ENCODE measurements around the gene PGLYRP4.

PGLYRP4 gene

DNA sequence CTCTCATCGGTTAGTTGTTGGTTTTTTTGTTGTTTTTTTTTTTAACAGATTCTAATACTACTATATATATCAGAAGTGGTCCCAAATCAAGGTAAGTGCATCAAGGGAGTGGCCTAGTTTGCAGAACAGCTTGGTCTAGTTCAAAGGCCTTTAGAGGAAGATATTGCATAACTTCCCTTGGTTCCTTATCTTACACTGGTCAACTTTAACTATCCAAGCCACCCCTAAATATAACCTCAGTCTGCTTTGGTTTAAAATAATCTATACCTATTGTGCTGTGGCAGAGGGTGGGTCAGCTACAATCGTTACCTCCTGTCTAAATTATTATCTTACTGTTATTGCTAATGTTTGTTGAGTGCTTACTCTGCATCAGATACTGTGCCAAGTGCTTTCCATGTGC, 19.9 kb upstream of the PGLYRP4 start:
- H2AFZ ChIP-seq (ENCODE audit: low read length), result no peak overlapping the region
- no peak overlapping the region for H3K4me2 ChIP-seq (ENCODE audit: low read depth, low read length, poor library complexity, severe bottlenecking)
- H3K9me3 ChIP-seq (ENCODE audit: insufficient read depth, low read depth, low read length), result no peaks in the 10 kb centered on the region
- no peak for TF ChIP-seq EZH2phosphoT487 (IDR thresholded peaks at IDR 0.05; ENCODE audit: borderline replicate concordance)
- TF ChIP-seq, protein P1, sequence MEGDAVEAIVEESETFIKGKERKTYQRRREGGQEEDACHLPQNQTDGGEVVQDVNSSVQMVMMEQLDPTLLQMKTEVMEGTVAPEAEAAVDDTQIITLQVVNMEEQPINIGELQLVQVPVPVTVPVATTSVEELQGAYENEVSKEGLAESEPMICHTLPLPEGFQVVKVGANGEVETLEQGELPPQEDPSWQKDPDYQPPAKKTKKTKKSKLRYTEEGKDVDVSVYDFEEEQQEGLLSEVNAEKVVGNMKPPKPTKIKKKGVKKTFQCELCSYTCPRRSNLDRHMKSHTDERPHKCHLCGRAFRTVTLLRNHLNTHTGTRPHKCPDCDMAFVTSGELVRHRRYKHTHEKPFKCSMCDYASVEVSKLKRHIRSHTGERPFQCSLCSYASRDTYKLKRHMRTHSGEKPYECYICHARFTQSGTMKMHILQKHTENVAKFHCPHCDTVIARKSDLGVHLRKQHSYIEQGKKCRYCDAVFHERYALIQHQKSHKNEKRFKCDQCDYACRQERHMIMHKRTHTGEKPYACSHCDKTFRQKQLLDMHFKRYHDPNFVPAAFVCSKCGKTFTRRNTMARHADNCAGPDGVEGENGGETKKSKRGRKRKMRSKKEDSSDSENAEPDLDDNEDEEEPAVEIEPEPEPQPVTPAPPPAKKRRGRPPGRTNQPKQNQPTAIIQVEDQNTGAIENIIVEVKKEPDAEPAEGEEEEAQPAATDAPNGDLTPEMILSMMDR (conservative IDR thresholded peaks at IDR 0.05; ENCODE audit: low read length), result no peak
- H3K79me2 ChIP-seq (ENCODE audit: insufficient read depth, low read length), result no peaks in the 10 kb centered on the region
- H3K9ac ChIP-seq (ENCODE audit: low read depth, low read length, poor library complexity, severe bottlenecking), result no peak overlapping the region
- H3K27me3 ChIP-seq (ENCODE audit: insufficient read depth, low read length, poor library complexity, severe bottlenecking), result peaks cover 7% of the 10 kb centered on the region
- H3F3A ChIP-seq (ENCODE audit: low read depth), result no peaks in the 10 kb centered on the region
- no peaks in the 10 kb centered on the region for H3K36me3 ChIP-seq (ENCODE audit: insufficient read depth, low read length)
- H3K4me3 ChIP-seq (ENCODE audit: low read length, poor library complexity, severe bottlenecking), result no peak overlapping the region
- no peaks in the 10 kb centered on the region for H3K9me2 ChIP-seq (replicated peaks; ENCODE audit: low read depth, low read length)
- H3K4me1 ChIP-seq (ENCODE audit: insufficient read depth, low read length, poor library complexity, severe bottlenecking), result no peaks in the 10 kb centered on the region
- no peaks in the 10 kb centered on the region for H4K20me1 ChIP-seq (ENCODE audit: insufficient read depth, low read length, poor library complexity, severe bottlenecking)

DNA sequence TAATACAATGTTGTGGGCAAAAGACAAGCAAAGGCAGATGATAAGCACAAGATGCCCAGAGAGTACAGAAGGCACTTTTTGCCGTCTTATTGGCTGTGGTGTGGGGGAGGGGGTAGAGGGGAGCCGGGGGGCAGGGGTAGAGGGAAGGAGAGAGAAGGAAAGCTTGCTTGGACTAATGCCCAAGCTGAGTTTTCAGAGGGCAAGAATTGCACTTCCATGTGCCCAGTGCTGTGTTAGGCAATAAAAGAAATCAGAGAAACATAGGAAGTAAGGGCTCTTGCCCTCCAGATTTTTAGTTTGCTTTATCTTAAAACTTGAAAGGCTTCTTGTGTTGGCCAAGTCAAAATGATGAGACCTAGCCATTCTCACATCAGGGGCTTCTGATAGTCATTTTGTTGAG, 18.4 kb upstream of the PGLYRP4 start:
- TF ChIP-seq EZH2phosphoT487 (IDR thresholded peaks at IDR 0.05; ENCODE audit: borderline replicate concordance), result no peak
- TF ChIP-seq, protein P1 (conservative IDR thresholded peaks at IDR 0.05; ENCODE audit: low read length), result no peak
- Histone ChIP-seq H3K36me3 (ENCODE audit: insufficient read depth, low read length) (no peaks in the 10 kb centered on the region), H3K27me3 (ENCODE audit: insufficient read depth, low read length, poor library complexity, severe bottlenecking) (peaks cover 7% of the 10 kb centered on the region), H3K4me3 (ENCODE audit: low read length, poor library complexity, severe bottlenecking) (no peak overlapping the region), H3K9me2 (replicated peaks; ENCODE audit: low read depth, low read length) (no peaks in the 10 kb centered on the region), H3K4me2 (ENCODE audit: low read depth, low read length, poor library complexity, severe bottlenecking) (no peak overlapping the region), H3K4me1 (ENCODE audit: insufficient read depth, low read length, poor library complexity, severe bottlenecking) (no peaks in the 10 kb centered on the region), H3K9me3 (ENCODE audit: insufficient read depth, low read depth, low read length) (no peaks in the 10 kb centered on the region), H3K9ac (ENCODE audit: low read depth, low read length, poor library complexity, severe bottlenecking) (no peak overlapping the region), H3F3A (ENCODE audit: low read depth) (no peaks in the 10 kb centered on the region), H3K79me2 (ENCODE audit: insufficient read depth, low read length) (no peaks in the 10 kb centered on the region), H2AFZ (ENCODE audit: low read length) (no peak overlapping the region), H4K20me1 (ENCODE audit: insufficient read depth, low read length, poor library complexity, severe bottlenecking) (no peaks in the 10 kb centered on the region)

DNA sequence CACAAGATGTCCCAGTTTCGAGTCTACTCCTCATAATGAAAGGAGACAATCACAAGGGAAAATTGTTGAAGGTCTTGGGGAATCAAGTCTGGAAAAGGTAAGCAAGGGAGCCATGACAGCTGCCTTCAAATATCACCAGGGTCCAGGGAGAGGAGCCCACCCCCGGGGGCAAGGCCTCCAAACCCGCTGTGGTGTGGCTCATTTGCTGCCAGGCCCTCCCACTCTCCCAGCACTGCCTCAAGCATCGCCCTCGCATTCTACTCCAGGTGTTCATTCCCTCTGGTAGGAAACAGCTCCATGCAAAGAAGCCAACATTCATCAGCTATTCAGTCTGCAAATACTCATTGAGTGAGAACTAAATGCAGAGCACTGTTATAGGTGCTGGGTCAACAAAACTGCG, 17.6 kb upstream of the PGLYRP4 start:
- Histone ChIP-seq H4K20me1 (ENCODE audit: insufficient read depth, low read length, poor library complexity, severe bottlenecking) (no peaks in the 10 kb centered on the region), H3F3A (ENCODE audit: low read depth) (no peaks in the 10 kb centered on the region), H3K9ac (ENCODE audit: low read depth, low read length, poor library complexity, severe bottlenecking) (no peak overlapping the region), H3K27me3 (ENCODE audit: insufficient read depth, low read length, poor library complexity, severe bottlenecking) (peaks cover 7% of the 10 kb centered on the region), H3K9me3 (ENCODE audit: insufficient read depth, low read depth, low read length) (no peaks in the 10 kb centered on the region), H3K4me2 (ENCODE audit: low read depth, low read length, poor library complexity, severe bottlenecking) (no peak overlapping the region), H2AFZ (ENCODE audit: low read length) (no peak overlapping the region), H3K79me2 (ENCODE audit: insufficient read depth, low read length) (no peaks in the 10 kb centered on the region), H3K9me2 (replicated peaks; ENCODE audit: low read depth, low read length) (no peaks in the 10 kb centered on the region), H3K4me1 (ENCODE audit: insufficient read depth, low read length, poor library complexity, severe bottlenecking) (no peaks in the 10 kb centered on the region), H3K36me3 (ENCODE audit: insufficient read depth, low read length) (no peaks in the 10 kb centered on the region), H3K4me3 (ENCODE audit: low read length, poor library complexity, severe bottlenecking) (no peak overlapping the region)
- no peak for TF ChIP-seq EZH2phosphoT487 (IDR thresholded peaks at IDR 0.05; ENCODE audit: borderline replicate concordance)
- TF ChIP-seq, protein P1 (conservative IDR thresholded peaks at IDR 0.05; ENCODE audit: low read length), result no peak
